ENCODE measurements around the gene HPCAL1. TPM values are rescaled to one million over a fixed set of nuclear protein-coding genes. Genes with fewer than 3 reads are reported as not detected.

The HPCAL1 gene
- total RNA-seq, 3 donors from 2014 or later (not counting 1 experiment from before 2014, with no cell fraction given) = 31.1 to 45.2 (median 39.8) TPM

DNA sequence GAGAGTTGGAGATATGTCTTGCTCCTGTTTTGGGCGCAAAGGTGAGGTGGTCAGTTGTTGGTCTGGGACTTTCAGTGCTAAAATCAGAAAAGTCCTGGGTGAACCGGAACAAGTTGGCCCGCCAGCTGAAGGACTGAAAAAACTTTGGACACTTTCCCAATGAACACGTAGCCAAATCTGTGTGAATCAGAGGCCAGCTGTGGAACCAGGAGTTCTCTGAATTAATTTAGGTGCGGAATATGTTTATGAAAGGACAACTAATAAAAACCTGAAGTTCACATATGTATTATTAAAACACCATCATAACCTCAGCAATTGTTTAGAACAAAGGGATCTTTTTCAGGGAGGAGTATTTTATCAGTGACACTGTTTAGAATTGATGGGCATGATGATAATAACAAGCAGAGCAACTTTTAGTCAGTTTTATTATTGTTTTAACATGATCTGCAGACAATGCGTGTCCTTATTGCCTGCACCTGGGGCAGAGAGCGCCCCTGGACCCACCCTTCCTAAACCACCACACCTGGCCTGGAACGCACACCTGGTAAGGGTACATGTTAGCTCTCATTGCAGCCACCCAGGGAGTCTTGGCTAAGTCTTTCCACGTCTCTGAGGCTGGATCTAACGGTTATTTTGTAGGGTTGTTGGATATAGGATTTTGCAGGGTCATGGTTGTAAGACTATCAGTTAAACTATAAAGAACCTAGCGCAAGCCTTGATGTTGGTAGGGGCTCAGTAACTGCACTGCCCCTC lies 155.3 kb downstream of the HPCAL1 start:
- no peaks in the 10 kb centered on the region for H3K36me3 Mint-ChIP-seq
- Histone ChIP-seq H3K27me3 (ENCODE audit: control insufficient read depth, insufficient read depth, low read length) (no peaks in the 10 kb centered on the region), H3K4me3 (ENCODE audit: low read length) (no peak overlapping the region), H3K36me3 (ENCODE audit: control insufficient read depth, insufficient read depth, low read length) (no peaks in the 10 kb centered on the region), H3K27ac (ENCODE audit: low read length) (no peak overlapping the region), H3K4me1 (ENCODE audit: control insufficient read depth, insufficient read depth, low read length) (no peaks in the 10 kb centered on the region), H3K9me3 (ENCODE audit: control insufficient read depth, insufficient read depth, low read length) (no peaks in the 10 kb centered on the region)
- no peak for ATAC-seq
- WGBS (ENCODE audit: insufficient coverage) = 87% methylated on average over 10 of the region's 11 CpGs
- no peak overlapping the region for H3K4me3 Mint-ChIP-seq
- H3K9me3 Mint-ChIP-seq = no peaks in the 10 kb centered on the region
- H3K27ac Mint-ChIP-seq = no peak overlapping the region
- H3K27me3 Mint-ChIP-seq (ENCODE audit: low read depth in 2 of 2) = peaks cover 0 to 15% of the 10 kb centered on the region in 2 donors
- TF ChIP-seq, protein P1, sequence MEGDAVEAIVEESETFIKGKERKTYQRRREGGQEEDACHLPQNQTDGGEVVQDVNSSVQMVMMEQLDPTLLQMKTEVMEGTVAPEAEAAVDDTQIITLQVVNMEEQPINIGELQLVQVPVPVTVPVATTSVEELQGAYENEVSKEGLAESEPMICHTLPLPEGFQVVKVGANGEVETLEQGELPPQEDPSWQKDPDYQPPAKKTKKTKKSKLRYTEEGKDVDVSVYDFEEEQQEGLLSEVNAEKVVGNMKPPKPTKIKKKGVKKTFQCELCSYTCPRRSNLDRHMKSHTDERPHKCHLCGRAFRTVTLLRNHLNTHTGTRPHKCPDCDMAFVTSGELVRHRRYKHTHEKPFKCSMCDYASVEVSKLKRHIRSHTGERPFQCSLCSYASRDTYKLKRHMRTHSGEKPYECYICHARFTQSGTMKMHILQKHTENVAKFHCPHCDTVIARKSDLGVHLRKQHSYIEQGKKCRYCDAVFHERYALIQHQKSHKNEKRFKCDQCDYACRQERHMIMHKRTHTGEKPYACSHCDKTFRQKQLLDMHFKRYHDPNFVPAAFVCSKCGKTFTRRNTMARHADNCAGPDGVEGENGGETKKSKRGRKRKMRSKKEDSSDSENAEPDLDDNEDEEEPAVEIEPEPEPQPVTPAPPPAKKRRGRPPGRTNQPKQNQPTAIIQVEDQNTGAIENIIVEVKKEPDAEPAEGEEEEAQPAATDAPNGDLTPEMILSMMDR (IDR thresholded peaks at IDR 0.05) = no peak
- intact Hi-C loops (cut with micrococcal nuclease) = no loop called here
- no peaks in the 10 kb centered on the region for H3K4me1 Mint-ChIP-seq
- DNase-seq = no peak

DNA sequence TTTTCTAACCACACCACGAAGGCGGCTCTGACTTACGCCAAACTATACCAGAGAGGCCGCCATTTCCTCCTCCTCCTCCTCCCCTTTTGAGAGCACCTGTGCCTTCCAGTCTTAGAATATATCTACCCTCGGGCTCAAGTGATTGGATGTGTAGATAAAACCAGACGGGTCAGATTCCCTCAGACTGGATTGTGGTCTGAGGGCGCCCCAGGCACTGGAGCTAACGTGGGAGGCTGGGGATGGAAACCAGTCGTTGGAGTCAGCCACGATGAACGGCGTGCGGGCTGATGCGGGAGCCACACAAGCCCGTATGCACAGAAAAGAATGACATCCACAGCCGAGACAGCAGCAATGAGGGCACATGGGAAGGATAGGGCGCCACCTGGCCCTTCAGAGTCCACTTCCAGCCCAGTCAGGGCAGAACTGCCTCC lies 157.7 kb downstream of the HPCAL1 start:
- no peak overlapping the region for H3K27ac Mint-ChIP-seq
- Histone ChIP-seq H3K9me3 (ENCODE audit: control insufficient read depth, insufficient read depth, low read length) (no peaks in the 10 kb centered on the region), H3K4me3 (ENCODE audit: low read length) (no peak overlapping the region), H3K4me1 (ENCODE audit: control insufficient read depth, insufficient read depth, low read length) (no peaks in the 10 kb centered on the region), H3K27ac (ENCODE audit: low read length) (no peak overlapping the region), H3K27me3 (ENCODE audit: control insufficient read depth, insufficient read depth, low read length) (no peaks in the 10 kb centered on the region), H3K36me3 (ENCODE audit: control insufficient read depth, insufficient read depth, low read length) (no peaks in the 10 kb centered on the region)
- H3K27me3 Mint-ChIP-seq (ENCODE audit: low read depth in 2 of 2) = peaks cover 0 to 15% of the 10 kb centered on the region in 2 donors
- intact Hi-C loops (cut with micrococcal nuclease) = no loop called here
- H3K9me3 Mint-ChIP-seq = no peaks in the 10 kb centered on the region
- TF ChIP-seq, protein P1 (IDR thresholded peaks at IDR 0.05) = no peak
- DNase-seq (no peak), ATAC-seq (no peak)
- no peak overlapping the region for H3K4me3 Mint-ChIP-seq
- 83% methylated on average over 17 of the region's 17 CpGs for WGBS (ENCODE audit: insufficient coverage)
- no peaks in the 10 kb centered on the region for H3K36me3 Mint-ChIP-seq
- H3K4me1 Mint-ChIP-seq = no peaks in the 10 kb centered on the region

- intact Hi-C loops (cut with micrococcal nuclease) = no loop called here
- H3K27ac ChIP-seq (ENCODE audit: low read length) = no peak overlapping the region
- no peak for DNase-seq
- Mint-ChIP-seq H3K4me3 (no peak overlapping the region), H3K27me3 (ENCODE audit: low read depth in 2 of 2) (peaks cover 0 to 15% of the 10 kb centered on the region in 2 donors), H3K36me3 (no peaks in the 10 kb centered on the region), H3K4me1 (no peaks in the 10 kb centered on the region), H3K27ac (no peak overlapping the region), H3K9me3 (no peaks in the 10 kb centered on the region)
- no peaks in the 10 kb centered on the region for H3K36me3 ChIP-seq (ENCODE audit: control insufficient read depth, insufficient read depth, low read length)
- TF ChIP-seq, protein P1 (IDR thresholded peaks at IDR 0.05) = no peak
- WGBS (ENCODE audit: insufficient coverage) = 74% methylated on average over 15 of the region's 15 CpGs
- H3K9me3 ChIP-seq (ENCODE audit: control insufficient read depth, insufficient read depth, low read length) = no peaks in the 10 kb centered on the region
- H3K4me1 ChIP-seq (ENCODE audit: control insufficient read depth, insufficient read depth, low read length) = no peaks in the 10 kb centered on the region
- no peak for ATAC-seq
- no peaks in the 10 kb centered on the region for H3K27me3 ChIP-seq (ENCODE audit: control insufficient read depth, insufficient read depth, low read length)
- no peak overlapping the region for H3K4me3 ChIP-seq (ENCODE audit: low read length)
These were observed 159.7 kb downstream of the HPCAL1 start for GRCh38 chr2:10462178-10463083.
